ENCODE results near the gene UBE2E2.

The UBE2E2 gene

DNA sequence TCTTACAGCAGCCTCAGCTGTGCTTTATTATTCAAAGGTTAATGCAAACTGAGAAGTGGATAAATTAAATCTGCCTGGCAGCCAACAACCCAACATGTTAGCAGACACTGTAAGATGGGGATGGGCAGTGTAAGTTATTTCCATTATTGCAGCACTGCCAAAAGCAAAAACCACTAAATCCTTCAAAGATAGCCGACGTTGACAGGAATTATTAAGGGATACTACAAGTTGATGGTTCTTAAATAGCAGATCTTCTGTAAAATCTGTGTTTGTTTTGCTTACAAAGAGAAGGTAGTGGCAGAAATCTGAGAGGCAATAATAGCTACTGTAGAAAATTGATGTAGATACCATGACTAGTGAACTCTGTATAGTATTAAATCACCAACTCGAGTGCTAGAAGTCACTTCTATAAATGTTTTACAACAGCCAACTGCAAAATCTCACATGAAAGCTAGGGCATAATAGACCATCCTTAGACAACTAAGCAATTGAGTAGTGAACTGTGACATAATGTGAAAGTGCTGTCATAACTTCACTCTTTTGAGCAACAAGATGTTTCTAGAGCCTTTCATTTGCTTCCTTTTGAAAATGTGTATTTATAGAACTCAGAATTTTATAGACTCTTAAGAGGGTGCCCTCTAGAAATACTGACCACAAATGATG, 278.6 kb downstream of the UBE2E2 start (continued):
- TF ChIP-seq, protein P1, sequence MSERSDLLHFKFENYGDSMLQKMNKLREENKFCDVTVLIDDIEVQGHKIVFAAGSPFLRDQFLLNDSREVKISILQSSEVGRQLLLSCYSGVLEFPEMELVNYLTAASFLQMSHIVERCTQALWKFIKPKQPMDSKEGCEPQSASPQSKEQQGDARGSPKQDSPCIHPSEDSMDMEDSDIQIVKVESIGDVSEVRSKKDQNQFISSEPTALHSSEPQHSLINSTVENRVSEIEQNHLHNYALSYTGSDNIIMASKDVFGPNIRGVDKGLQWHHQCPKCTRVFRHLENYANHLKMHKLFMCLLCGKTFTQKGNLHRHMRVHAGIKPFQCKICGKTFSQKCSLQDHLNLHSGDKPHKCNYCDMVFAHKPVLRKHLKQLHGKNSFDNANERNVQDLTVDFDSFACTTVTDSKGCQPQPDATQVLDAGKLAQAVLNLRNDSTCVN (tag by site-specific recombination; optimal IDR thresholded peaks at IDR 0.05): no peak
- TF ChIP-seq ZNF394 (tag by site-specific recombination; IDR thresholded peaks at IDR 0.05; ENCODE audit: borderline replicate concordance) (no peak), MYNN (tag by site-specific recombination; IDR thresholded peaks at IDR 0.05; ENCODE audit: borderline replicate concordance) (no peak), ZNF426 (tag by site-specific recombination; IDR thresholded peaks at IDR 0.05) (no peak), ZBTB48 (tag by site-specific recombination; IDR thresholded peaks at IDR 0.05) (no peak), ZNF670 (tag by site-specific recombination; IDR thresholded peaks at IDR 0.05; ENCODE audit: low read depth) (no peak), ZNF530 (tag by site-specific recombination; IDR thresholded peaks at IDR 0.05; ENCODE audit: low read depth) (no peak), ZNF350 (tag by site-specific recombination; IDR thresholded peaks at IDR 0.05) (no peak), MEIS1 (CRISPR knock-in tag; IDR thresholded peaks at IDR 0.05; ENCODE audit: borderline replicate concordance) (no peak), ZNF585B (tag by site-specific recombination; IDR thresholded peaks at IDR 0.05) (no peak), ZNF24 (tag by site-specific recombination; IDR thresholded peaks at IDR 0.05) (0 out of 2 replicates have a peak, but pooled peaks have one; percentile 38), ZNF580 (tag by site-specific recombination; IDR thresholded peaks at IDR 0.05) (peak; percentile 94), ZSCAN23 (tag by site-specific recombination; IDR thresholded peaks at IDR 0.05) (no peak), TCF7L2 (IDR thresholded peaks at IDR 0.05; ENCODE audit: borderline replicate concordance, low read depth, low read length) (peak; percentile 87), ZNF48 (tag by site-specific recombination; IDR thresholded peaks at IDR 0.05) (no peak), ZNF16 (tag by site-specific recombination; IDR thresholded peaks at IDR 0.05; ENCODE audit: low read depth) (no peak), WT1 (tag by site-specific recombination; IDR thresholded peaks at IDR 0.05) (no peak), ZNF704 (tag by site-specific recombination; IDR thresholded peaks at IDR 0.05) (no peak)
- TF ChIP-seq, protein P2, sequence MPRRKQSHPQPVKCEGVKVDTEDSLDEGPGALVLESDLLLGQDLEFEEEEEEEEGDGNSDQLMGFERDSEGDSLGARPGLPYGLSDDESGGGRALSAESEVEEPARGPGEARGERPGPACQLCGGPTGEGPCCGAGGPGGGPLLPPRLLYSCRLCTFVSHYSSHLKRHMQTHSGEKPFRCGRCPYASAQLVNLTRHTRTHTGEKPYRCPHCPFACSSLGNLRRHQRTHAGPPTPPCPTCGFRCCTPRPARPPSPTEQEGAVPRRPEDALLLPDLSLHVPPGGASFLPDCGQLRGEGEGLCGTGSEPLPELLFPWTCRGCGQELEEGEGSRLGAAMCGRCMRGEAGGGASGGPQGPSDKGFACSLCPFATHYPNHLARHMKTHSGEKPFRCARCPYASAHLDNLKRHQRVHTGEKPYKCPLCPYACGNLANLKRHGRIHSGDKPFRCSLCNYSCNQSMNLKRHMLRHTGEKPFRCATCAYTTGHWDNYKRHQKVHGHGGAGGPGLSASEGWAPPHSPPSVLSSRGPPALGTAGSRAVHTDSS (tag by site-specific recombination; IDR thresholded peaks at IDR 0.05): no peak
- TF ChIP-seq, protein P3, sequence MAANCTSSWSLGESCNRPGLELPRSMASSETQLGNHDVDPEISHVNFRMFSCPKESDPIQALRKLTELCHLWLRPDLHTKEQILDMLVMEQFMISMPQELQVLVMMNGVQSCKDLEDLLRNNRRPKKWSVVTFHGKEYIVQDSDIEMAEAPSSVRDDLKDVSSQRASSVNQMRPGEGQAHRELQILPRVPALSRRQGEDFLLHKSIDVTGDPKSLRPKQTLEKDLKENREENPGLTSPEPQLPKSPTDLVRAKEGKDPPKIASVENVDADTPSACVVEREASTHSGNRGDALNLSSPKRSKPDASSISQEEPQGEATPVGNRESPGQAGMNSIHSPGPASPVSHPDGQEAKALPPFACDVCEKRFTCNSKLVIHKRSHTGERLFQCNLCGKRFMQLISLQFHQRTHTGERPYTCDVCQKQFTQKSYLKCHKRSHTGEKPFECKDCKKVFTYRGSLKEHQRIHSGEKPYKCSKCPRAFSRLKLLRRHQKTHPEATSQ (tag by site-specific recombination; IDR thresholded peaks at IDR 0.05): no peak
- TF ChIP-seq, protein P4, sequence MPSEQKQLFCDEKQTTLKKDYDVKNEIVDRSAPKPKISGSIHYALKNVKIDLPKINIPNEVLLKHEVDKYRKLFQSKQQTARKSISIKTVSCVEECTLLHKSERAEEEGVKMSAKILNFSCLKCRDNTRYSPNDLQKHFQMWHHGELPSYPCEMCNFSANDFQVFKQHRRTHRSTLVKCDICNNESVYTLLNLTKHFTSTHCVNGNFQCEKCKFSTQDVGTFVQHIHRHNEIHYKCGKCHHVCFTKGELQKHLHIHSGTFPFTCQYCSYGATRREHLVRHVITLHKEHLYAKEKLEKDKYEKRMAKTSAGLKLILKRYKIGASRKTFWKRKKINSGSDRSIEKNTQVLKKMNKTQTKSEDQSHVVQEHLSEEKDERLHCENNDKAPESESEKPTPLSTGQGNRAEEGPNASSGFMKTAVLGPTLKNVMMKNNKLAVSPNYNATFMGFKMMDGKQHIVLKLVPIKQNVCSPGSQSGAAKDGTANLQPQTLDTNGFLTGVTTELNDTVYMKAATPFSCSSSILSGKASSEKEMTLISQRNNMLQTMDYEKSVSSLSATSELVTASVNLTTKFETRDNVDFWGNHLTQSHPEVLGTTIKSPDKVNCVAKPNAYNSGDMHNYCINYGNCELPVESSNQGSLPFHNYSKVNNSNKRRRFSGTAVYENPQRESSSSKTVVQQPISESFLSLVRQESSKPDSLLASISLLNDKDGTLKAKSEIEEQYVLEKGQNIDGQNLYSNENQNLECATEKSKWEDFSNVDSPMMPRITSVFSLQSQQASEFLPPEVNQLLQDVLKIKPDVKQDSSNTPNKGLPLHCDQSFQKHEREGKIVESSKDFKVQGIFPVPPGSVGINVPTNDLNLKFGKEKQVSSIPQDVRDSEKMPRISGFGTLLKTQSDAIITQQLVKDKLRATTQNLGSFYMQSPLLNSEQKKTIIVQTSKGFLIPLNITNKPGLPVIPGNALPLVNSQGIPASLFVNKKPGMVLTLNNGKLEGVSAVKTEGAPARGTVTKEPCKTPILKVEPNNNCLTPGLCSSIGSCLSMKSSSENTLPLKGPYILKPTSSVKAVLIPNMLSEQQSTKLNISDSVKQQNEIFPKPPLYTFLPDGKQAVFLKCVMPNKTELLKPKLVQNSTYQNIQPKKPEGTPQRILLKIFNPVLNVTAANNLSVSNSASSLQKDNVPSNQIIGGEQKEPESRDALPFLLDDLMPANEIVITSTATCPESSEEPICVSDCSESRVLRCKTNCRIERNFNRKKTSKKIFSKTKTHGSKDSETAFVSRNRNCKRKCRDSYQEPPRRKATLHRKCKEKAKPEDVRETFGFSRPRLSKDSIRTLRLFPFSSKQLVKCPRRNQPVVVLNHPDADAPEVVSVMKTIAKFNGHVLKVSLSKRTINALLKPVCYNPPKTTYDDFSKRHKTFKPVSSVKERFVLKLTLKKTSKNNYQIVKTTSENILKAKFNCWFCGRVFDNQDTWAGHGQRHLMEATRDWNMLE (tag by site-specific recombination; conservative IDR thresholded peaks at IDR 0.05; ENCODE audit: low read depth): peak; percentile 33; the same call in 1 of the 2 replicates
- TF ChIP-seq, protein P5, sequence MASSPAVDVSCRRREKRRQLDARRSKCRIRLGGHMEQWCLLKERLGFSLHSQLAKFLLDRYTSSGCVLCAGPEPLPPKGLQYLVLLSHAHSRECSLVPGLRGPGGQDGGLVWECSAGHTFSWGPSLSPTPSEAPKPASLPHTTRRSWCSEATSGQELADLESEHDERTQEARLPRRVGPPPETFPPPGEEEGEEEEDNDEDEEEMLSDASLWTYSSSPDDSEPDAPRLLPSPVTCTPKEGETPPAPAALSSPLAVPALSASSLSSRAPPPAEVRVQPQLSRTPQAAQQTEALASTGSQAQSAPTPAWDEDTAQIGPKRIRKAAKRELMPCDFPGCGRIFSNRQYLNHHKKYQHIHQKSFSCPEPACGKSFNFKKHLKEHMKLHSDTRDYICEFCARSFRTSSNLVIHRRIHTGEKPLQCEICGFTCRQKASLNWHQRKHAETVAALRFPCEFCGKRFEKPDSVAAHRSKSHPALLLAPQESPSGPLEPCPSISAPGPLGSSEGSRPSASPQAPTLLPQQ (tag by site-specific recombination; IDR thresholded peaks at IDR 0.05): no peak
- TF ChIP-seq, protein P6, sequence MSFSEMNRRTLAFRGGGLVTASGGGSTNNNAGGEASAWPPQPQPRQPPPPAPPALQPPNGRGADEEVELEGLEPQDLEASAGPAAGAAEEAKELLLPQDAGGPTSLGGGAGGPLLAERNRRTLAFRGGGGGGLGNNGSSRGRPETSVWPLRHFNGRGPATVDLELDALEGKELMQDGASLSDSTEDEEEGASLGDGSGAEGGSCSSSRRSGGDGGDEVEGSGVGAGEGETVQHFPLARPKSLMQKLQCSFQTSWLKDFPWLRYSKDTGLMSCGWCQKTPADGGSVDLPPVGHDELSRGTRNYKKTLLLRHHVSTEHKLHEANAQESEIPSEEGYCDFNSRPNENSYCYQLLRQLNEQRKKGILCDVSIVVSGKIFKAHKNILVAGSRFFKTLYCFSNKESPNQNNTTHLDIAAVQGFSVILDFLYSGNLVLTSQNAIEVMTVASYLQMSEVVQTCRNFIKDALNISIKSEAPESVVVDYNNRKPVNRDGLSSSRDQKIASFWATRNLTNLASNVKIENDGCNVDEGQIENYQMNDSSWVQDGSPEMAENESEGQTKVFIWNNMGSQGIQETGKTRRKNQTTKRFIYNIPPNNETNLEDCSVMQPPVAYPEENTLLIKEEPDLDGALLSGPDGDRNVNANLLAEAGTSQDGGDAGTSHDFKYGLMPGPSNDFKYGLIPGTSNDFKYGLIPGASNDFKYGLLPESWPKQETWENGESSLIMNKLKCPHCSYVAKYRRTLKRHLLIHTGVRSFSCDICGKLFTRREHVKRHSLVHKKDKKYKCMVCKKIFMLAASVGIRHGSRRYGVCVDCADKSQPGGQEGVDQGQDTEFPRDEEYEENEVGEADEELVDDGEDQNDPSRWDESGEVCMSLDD (tag by site-specific recombination; IDR thresholded peaks at IDR 0.05): no peak

Data from HEK293 (cell line).